ENCODE data around the gene C10orf120.

- TF ChIP-seq MAFK (IDR thresholded peaks at IDR 0.05; ENCODE audit: partially characterized antibody) (no peak), CTCF (IDR thresholded peaks at IDR 0.05) (no peak), EP300 (IDR thresholded peaks at IDR 0.05) (no peak), POLR2A (IDR thresholded peaks at IDR 0.05; ENCODE audit: low read length) (no peak), BCL3 (IDR thresholded peaks at IDR 0.05) (no peak), ZFP36 (IDR thresholded peaks at IDR 0.05; ENCODE audit: borderline replicate concordance, partially characterized antibody) (no peak), RNF2 (IDR thresholded peaks at IDR 0.05; ENCODE audit: borderline replicate concordance, low read depth) (no peak), KDM1A (IDR thresholded peaks at IDR 0.05; ENCODE audit: low read depth) (no peak), CHD4 (IDR thresholded peaks at IDR 0.05; ENCODE audit: borderline replicate concordance) (no peak), RCOR1 (IDR thresholded peaks at IDR 0.05; ENCODE audit: low read depth, low read length) (no peak)
Observed at GRCh38 chr10:122701652-122702051, 2.0 kb upstream of the C10orf120 start.

Data from A549 (cell line).